HepG2 (cell line): ENCODE data around the gene PCED1B. TPM values are rescaled to one million over a fixed set of nuclear protein-coding genes. Genes with fewer than 3 reads are reported as not detected.

Source experiments
- ATAC-seq: fragments of 200-7000 bp; cut with Tn5 transposase; 3 replicates; pipeline ENCODE4 v1.9.1; 2020; ENCODE audit warnings: mild to moderate bottlenecking, moderate library complexity
- BruUV-seq: library from RNA; stranded (reverse); fragments of 400-500 nt; replicated peaks from 2 replicates; lab custom pipeline; 2021; lab: Mats Ljungman, UMichigan
- CTCF ChIA-PET: fragments of 300-600 bp; formaldehyde crosslinking; extraction: SDS; loops from one replicate; lab custom pipeline; 2021; ENCODE audit warnings: low total read pairs, inconsistent platforms, low intra/inter-chr PET ratio; lab: Yijun Ruan, JAX
- POLR2A ChIA-PET: fragments of 350-600 bp; sonication (Branson Sonifier 250); formaldehyde crosslinking; loops from one replicate; lab custom pipeline; 2020; ENCODE audit warnings: antibody characterized with exemption, inconsistent platforms; lab: Yijun Ruan, JAX
- DNase-seq: peaks from one replicate; pipeline ENCODE4 v3.0.0-alpha.2; 2015; ENCODE audit warnings: low spot score
- FAIRE-seq: peaks from 3 replicates; lab custom pipeline; 2011; peaks lifted over from hg19 to GRCh38; lab: Jason Lieb, UNC
- H2AFZ ChIP-seq: one replicate; pipeline ENCODE4 v1.6.1; 2011; ENCODE audit warnings: low read length, inconsistent platforms
- H3K27ac ChIP-seq: fragments of 300-600 bp; 3 replicates; pipeline ENCODE4 v1.8.0; 2011; ENCODE audit warnings: mixed run types, mild to moderate bottlenecking, mixed read lengths, low read length, inconsistent platforms; ENCODE audit not compliant: insufficient read depth; ENCODE audit errors: extremely low read length
- H3K27me3 ChIP-seq, 2 experiments: fragments of 200-600 bp in 1 of 2; 2 replicates in 1 of 2; 3 replicates in 1 of 2; pipeline versions ENCODE4 v1.6.0 to v1.8.0; 2011; ENCODE audit warnings: low read length in 2 of 2, mild to moderate bottlenecking in 2 of 2, moderate library complexity in 2 of 2, inconsistent platforms in 1 of 2; ENCODE audit not compliant: insufficient read depth in 2 of 2, control insufficient read depth in 1 of 2
- H3K36me3 ChIP-seq, 2 experiments: fragments of 200-600 bp in 1 of 2; replicated peaks in 1 of 2; 2 replicates in 1 of 2; 3 replicates in 1 of 2; pipeline versions ENCODE4 v1.5.1 to v1.8.0; 2011; ENCODE audit warnings: low read length in 2 of 2, inconsistent platforms in 1 of 2; ENCODE audit not compliant: insufficient read depth in 2 of 2, control insufficient read depth in 1 of 2
- H3K4me1 ChIP-seq: 2 replicates; pipeline ENCODE4 v1.5.1; 2012; ENCODE audit warnings: low read length, inconsistent platforms; ENCODE audit not compliant: insufficient read depth
- H3K4me2 ChIP-seq: 2 replicates; pipeline ENCODE4 v1.6.0; 2011; ENCODE audit warnings: low read depth, low read length, inconsistent platforms
- H3K4me3 ChIP-seq, 3 experiments: fragments of 200-600 bp in 1 of 3; sonication (generic), shearing (Covaris generic) in 1 of 3; replicated peaks in 1 of 3; 2 replicates each; pipeline ENCODE4 v1.5.1; 2011 to 2016; ENCODE audit warnings: low read length in 3 of 3, inconsistent platforms in 2 of 3, low read depth in 2 of 3, mild to moderate bottlenecking in 2 of 3, control low read depth in 1 of 3, mixed read lengths in 1 of 3; ENCODE audit not compliant: insufficient read depth in 1 of 3
- H3K79me2 ChIP-seq: one replicate; pipeline ENCODE4 v1.6.1; 2011; ENCODE audit warnings: low read length, inconsistent platforms; ENCODE audit not compliant: insufficient read depth
- H3K9ac ChIP-seq: 2 replicates; pipeline ENCODE4 v1.6.0; 2011; ENCODE audit warnings: mild to moderate bottlenecking, low read depth, low read length, inconsistent platforms; ENCODE audit not compliant: insufficient read depth
- H3K9me3 ChIP-seq: 2 replicates; pipeline ENCODE4 v1.5.1; 2012; ENCODE audit warnings: mild to moderate bottlenecking, low read length
- H4K20me1 ChIP-seq: 2 replicates; pipeline ENCODE4 v1.6.0; 2011; ENCODE audit warnings: inconsistent platforms, mild to moderate bottlenecking, low read length, moderate library complexity; ENCODE audit not compliant: insufficient read depth
- AHR ChIP-seq: IDR thresholded peaks from 2 replicates; pipeline ENCODE4 v1.6.1; 2018; ENCODE audit warnings: missing genetic modification reagents, missing compliant biosample characterization
- CEBPG ChIP-seq: IDR thresholded peaks from 2 replicates; pipeline ENCODE4 v1.6.1; 2016
- MZF1 ChIP-seq: sonication (generic); formaldehyde crosslinking; IDR thresholded peaks from 2 replicates; pipeline ENCODE4 v1.8.1; 2023; ENCODE audit warnings: mild to moderate bottlenecking, missing genetic modification reagents, borderline replicate concordance
- PAXIP1 ChIP-seq: sonication (generic); formaldehyde crosslinking; conservative IDR thresholded peaks from 2 replicates; pipeline ENCODE4 v1.4.0; 2020; ENCODE audit warnings: mild to moderate bottlenecking, missing genetic modification reagents, moderate library complexity
- ZFP36L1 ChIP-seq: sonication (generic); formaldehyde crosslinking; IDR thresholded peaks from 2 replicates; pipeline ENCODE4 v1.8.0; 2022; ENCODE audit warnings: mild to moderate bottlenecking, missing genetic modification reagents, moderate library complexity
- ZMAT3 ChIP-seq: sonication (generic); formaldehyde crosslinking; conservative IDR thresholded peaks from 2 replicates; pipeline ENCODE4 v1.7.0; 2021; ENCODE audit warnings: missing genetic modification reagents
- WGBS: methylation state at CpG from one replicate; pipeline ENCODE4 v1.1.6; 2017; ENCODE audit warnings: low lambda C conversion rate; 5-methylcytosine and 5-hydroxymethylcytosine counted together
- in situ Hi-C: cut with HindIII; loops from 2 replicates; pipeline ENCODE4 v1.10.0; 2017; ENCODE audit warnings: low pct_unique_long_range_greater_than_20kb; ENCODE audit not compliant: extremely low pct_ligation_motif_present
- intact Hi-C: fragments of 100-400 bp; cut with micrococcal nuclease; formaldehyde crosslinking; loops from one replicate; pipeline ENCODE4 v1.10.0; 2022; ENCODE audit not compliant: unreplicated experiment
- polyA plus RNA-seq, 8 experiments: library from polyadenylated mRNA; depleted of rRNA in 3 of 8; stranded (reverse) in 7 of 8; unstranded in 1 of 8; fragments of >200 nt; fragmentation: Illumina TruSeq in 4 of 8; extraction: Trizol in 4 of 8; gene quantifications; 2 replicates each; pipeline versions ENCODE4 v1.2.1 to v1.2.3, GENCODE V29; 2011 to 2016; ENCODE audit warnings: low read depth in 4 of 8, missing spikeins in 1 of 8, mixed read lengths in 1 of 8; ENCODE audit not compliant: insufficient read depth in 1 of 8
- total RNA-seq, 5 experiments: library from RNA; depleted of rRNA; stranded (reverse); fragments of >200 nt; fragmentation: Illumina TruSeq; extraction: Trizol; gene quantifications; 2 replicates each; pipeline ENCODE4 v1.2.3, GENCODE V29; 2016; ENCODE audit warnings: low read depth in 1 of 5
- TF ChIP-seq, protein P1 (sequence below): sonication (generic); formaldehyde crosslinking; IDR thresholded peaks from 2 replicates; pipeline ENCODE4 v1.8.0; 2022; ENCODE audit warnings: mild to moderate bottlenecking, missing genetic modification reagents; ENCODE audit not compliant: insufficient replicate concordance

PCED1B gene
- total and polyA plus RNA-seq, 2 of the 13 experiments (the other 11 are each of a cell fraction or from before 2014, with no cell fraction given) = 0.11 to 0.37 TPM

- POLR2A ChIA-PET = no interaction called here
- Histone ChIP-seq H2AFZ (no peak overlapping the region), H3K9ac (no peak overlapping the region), H3K79me2 (no peaks in the 10 kb centered on the region), H4K20me1 (no peaks in the 10 kb centered on the region), H3K4me3 (no peak overlapping the region), H3K4me1 (no peaks in the 10 kb centered on the region), H3K36me3 (no peaks in the 10 kb centered on the region), H3K4me2 (no peak overlapping the region), H3K27me3 (no peaks in the 10 kb centered on the region), H3K9me3 (no peaks in the 10 kb centered on the region), H3K27ac (no peak overlapping the region)
- 0% methylated on average over 1 of the region's 1 CpG for WGBS
- no peak for DNase-seq
- no peak for FAIRE-seq
- in situ Hi-C loops = no loop called here
- CTCF ChIA-PET = no interaction called here
- BruUV-seq = no TSS peak
- intact Hi-C loops = no loop called here
- TF ChIP-seq AHR (CRISPR knock-in tag) = no peak
- TF ChIP-seq, protein P1, sequence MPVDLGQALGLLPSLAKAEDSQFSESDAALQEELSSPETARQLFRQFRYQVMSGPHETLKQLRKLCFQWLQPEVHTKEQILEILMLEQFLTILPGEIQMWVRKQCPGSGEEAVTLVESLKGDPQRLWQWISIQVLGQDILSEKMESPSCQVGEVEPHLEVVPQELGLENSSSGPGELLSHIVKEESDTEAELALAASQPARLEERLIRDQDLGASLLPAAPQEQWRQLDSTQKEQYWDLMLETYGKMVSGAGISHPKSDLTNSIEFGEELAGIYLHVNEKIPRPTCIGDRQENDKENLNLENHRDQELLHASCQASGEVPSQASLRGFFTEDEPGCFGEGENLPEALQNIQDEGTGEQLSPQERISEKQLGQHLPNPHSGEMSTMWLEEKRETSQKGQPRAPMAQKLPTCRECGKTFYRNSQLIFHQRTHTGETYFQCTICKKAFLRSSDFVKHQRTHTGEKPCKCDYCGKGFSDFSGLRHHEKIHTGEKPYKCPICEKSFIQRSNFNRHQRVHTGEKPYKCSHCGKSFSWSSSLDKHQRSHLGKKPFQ (CRISPR knock-in tag) = no peak
- no peak for TF ChIP-seq ZMAT3 (CRISPR knock-in tag)
- no peak for TF ChIP-seq CEBPG (CRISPR knock-in tag)
- TF ChIP-seq MZF1 (CRISPR knock-in tag) = no peak
- TF ChIP-seq, all 625 proteins: peak for 0
- no peak for ATAC-seq
Measured at GRCh38 chr12:47159348-47159747, 79.9 kb downstream of the PCED1B start.

DNA sequence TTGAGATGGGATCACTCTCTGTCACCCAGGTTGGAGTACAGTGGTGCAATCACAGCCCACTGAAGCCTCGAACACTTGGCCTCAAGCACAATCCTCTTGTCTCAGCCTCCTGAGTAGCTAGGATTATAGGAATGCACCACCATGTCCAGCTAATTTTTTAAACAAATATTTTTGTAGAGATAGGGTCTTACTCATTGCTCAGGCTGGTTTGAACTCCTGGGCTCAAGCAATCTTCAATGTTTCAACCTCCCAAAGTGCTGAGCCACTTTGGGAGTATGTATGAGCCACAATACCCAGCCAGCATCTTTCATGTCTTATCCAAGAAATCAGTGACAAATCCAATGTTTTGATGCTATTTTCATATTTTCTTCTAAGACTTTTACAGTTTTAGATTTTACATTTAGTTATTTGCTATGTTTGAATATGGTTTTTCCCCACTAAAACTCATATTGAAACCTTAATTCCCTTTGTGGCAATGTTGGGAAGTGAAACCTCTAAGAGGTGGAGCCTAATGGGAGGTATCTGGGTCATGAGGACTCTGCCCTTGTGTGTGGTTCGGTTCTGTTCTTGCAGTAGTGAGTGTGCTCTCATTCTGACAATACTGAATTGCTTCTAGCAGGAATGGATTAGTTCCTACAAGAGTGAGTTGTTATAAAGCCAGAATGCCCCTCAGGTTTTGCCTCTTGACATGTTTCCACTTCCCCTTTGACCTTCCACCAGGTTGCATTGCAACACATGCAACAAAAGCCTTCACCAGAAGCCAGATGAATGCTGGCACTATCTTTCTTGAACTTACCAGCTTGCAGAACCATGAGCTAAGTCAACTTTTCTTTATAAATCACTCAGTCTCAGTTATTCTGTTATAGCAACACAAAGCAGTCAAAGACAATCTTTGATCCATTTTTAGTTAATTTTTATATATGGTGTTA is 81.2 kb downstream of the PCED1B start:
- Histone ChIP-seq H3K9me3 (no peaks in the 10 kb centered on the region), H3K27ac (no peak overlapping the region), H3K4me1 (no peaks in the 10 kb centered on the region), H3K79me2 (no peaks in the 10 kb centered on the region), H3K4me3 (no peak overlapping the region)
- DNase-seq = no peak
- in situ Hi-C loops = no loop called here
- no peak for FAIRE-seq
- intact Hi-C loops = no loop called here
- TF ChIP-seq PAXIP1 (CRISPR knock-in tag) = no peak
- no peak for TF ChIP-seq ZFP36L1 (CRISPR knock-in tag)
- TF ChIP-seq, all 625 proteins: peak for 0
- ChIA-PET POLR2A (no interaction called here), CTCF (no interaction called here)
- no peaks in the 10 kb centered on the region for H3K27me3 ChIP-seq
- no peak overlapping the region for H3K4me2 ChIP-seq
- no peaks in the 10 kb centered on the region for H4K20me1 ChIP-seq
- no peaks in the 10 kb centered on the region for H3K36me3 ChIP-seq
- no peak overlapping the region for H2AFZ ChIP-seq
- no peak overlapping the region for H3K9ac ChIP-seq
- WGBS = 0% methylated on average over 2 of the region's 2 CpGs
- no peak for ATAC-seq
- BruUV-seq = no TSS peak
